ENCODE results near the gene ARSK.

Gene ARSK, protein sequence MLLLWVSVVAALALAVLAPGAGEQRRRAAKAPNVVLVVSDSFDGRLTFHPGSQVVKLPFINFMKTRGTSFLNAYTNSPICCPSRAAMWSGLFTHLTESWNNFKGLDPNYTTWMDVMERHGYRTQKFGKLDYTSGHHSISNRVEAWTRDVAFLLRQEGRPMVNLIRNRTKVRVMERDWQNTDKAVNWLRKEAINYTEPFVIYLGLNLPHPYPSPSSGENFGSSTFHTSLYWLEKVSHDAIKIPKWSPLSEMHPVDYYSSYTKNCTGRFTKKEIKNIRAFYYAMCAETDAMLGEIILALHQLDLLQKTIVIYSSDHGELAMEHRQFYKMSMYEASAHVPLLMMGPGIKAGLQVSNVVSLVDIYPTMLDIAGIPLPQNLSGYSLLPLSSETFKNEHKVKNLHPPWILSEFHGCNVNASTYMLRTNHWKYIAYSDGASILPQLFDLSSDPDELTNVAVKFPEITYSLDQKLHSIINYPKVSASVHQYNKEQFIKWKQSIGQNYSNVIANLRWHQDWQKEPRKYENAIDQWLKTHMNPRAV

DNA sequence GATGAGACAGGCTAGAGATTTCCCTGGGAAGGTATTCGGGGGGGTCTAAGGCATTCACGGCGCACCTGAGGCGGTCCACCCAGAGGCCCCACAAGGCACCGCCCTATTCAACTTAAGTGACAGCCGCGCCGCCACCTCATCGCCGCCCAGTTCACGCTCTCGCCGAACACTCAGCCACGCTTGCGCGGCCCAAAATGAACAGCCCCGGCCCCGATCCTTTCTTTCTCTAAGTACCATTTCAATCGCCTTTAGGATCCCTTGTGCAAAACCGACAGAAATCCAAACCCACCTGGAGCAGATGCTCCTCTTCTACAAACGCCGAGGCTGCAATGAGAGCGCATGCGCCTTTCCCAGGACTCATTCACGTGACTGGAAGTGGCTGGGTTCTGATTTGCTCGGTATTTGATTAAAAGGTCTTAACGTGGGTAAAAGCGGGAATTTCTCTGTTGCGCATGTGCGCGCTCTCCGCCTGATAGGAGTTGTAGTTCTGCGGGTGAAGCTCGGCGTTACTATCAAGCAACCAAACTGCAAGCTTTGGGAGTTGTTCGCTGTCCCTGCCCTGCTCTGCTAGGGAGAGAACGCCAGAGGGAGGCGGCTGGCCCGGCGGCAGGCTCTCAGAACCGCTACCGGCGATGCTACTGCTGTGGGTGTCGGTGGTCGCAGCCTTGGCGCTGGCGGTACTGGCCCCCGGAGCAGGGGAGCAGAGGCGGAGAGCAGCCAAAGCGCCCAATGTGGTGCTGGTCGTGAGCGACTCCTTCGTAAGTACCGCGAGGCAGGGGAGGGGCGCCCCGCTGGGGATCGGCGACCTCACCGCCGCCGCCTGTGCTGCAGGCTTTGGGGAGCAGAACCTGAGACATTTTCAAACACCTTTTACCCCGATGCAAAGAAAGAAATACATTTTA, at the start of gene ARSK, which contains the start of gene SKIC3:
ARSK (plus strand) TSS at position 455 of the 902 bp plus-strand sequence; CDS start at position 633, 178 bp downstream.
SKIC3 (minus strand) TSS at position 331 of the 902 bp plus-strand sequence. CDS start 7,827 bp downstream, outside the sequence.
- DNase-seq (ENCODE audit: low spot score): peak; percentile 98

DNA sequence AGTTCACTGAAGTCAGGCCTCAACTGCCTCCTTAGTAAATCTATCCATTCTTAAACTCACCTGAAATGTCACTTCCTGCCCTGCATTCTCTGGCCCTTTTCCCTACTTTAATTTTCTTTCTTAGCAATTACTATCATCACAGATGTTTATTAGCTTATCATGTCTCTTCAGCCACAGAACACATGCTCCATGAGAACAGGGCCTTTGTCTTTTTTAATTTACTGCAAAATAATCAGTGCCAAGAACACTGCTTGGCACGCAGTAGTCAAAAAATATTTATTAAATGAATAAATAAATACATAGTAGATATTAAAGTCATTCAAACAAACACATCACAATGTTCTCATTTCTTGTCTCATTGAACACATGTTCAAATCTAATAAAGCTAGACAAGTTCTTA, 46.4 kb upstream of the ARSK start:
- no peak for DNase-seq (ENCODE audit: low spot score)

DNA sequence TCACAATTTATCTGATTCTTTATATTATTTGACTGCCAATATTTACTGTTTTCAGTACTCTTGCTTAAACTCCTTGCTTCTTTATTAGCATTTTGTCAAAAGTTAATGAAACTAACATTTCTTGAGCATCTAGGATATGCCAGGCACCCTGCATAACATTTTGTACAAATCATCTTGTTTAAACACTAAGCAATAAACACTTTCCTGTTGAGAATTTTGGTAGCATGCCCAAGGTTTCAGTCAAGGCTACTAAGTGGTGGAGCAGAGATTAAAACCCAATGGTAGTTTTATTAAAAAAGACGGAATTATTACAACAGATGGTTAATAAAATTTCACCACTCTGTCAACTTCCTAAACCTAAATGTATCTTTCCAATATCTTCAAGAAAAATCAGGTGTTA, 43.3 kb upstream of the ARSK start:
- no peak for DNase-seq (ENCODE audit: low spot score)

DNA sequence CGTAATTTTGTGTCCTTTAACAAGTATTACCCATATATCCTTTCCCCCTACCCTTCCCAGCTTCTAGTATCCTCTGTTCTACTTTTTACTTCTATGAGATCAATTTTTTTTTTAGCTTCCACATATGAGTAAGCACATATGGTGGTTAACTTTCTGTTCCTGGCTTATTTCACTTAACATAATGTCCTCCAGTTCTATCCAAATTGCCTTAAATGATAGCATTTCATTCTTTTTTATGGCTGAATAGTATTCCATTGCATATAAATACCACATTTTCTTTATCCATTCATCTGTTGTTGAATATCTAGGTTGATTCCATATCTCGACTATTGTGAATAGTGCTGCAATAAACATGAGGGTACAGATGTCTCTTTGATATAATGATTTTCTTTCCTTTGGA, 36.5 kb upstream of the ARSK start:
- no peak for DNase-seq (ENCODE audit: low spot score)

DNA sequence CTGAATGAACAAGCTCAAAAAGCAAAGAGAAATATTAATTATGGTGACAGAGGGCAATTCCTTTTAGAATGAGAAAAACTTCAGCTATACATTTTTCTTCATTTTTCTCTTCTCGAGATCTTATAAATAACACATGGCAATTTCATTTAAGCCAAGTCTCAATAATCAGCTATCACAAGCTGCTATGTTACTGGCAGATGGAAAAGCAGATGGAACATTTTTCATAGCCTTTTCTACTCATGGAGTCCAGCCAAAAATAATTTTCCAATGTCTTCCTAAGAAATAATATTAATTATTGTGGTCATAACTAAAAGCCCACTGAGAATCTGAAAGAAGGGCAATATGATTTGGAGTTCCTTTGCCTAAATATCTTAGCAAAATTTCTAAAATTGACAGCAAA, 35.8 kb upstream of the ARSK start:
- no peak for DNase-seq (ENCODE audit: low spot score)

DNA sequence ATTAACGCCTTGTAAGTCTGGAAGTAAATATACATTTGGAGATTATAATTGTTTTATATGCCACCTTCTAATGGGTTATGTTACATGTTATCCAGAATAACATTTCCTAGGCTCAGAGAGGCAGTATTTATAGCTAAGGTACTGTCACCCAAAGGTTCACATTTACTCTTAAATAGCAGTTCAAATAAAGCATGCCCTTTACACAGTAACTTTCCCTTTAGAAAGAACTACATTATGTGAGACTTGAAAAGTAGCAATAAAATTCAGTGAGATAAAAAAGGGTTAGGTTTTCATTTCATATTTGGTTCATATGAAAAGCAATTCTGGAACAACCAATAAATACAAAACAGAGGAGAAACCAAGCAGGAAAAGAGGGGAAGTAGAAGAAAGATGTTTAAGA, 35.2 kb upstream of the ARSK start:
- no peak for DNase-seq (ENCODE audit: low spot score)

DNA sequence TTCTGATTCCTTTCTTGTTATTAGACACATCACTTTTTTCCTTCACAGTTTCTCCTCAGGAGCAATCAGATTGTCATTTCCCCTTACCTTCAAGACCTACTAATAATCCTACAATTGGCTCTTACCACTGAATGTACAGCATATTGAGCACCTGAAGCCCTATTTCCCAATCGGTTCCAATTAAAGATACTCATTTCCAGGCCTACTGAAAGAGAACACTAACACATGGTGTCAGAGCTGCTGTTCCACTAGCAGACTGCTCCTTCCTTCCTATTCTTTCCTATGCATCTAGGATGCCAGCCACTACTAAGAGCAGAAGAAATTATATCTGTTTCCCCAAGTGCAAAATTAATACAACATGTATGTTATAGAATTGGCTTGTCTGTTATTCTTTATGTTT, 34.7 kb upstream of the ARSK start:
- no peak for DNase-seq (ENCODE audit: low spot score)

DNA sequence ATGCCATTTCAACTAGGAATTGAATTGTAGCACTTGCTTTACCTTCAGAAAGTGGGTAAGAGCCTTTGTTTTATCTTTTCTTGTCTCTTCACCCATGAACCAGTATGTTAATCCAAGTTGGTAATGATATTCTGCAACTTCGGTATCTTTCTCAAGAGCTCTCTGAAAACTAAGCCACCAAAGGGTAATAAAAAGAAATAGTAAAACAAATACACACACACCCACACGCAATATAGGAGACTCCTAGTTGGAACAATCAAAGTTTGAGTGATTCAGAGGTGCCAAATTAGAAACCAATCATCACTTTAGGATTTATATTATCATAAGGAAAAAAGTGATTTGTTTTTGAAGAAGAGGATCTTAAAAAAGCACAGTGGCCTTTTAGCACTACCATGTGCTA, 30.5 kb upstream of the ARSK start:
- DNase-seq (ENCODE audit: low spot score): no peak

DNA sequence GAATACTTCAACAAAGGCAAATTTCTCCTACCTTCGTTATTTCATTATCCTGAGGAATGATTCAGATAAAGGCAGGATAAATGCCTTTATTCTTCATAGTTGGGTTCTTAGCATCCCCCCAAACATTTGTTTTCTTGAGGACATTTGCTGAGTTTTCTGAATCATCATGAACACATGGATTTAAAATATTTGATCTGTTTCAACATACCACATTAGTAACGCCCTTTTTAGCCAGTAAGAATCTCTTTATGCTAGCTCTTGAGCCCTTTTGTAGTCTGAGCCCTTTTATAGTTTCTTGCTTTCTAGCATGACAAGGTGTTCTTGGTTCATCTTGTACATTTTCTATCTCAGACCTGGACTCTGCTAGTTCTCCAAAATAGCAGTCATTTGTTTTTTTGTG, 28.0 kb upstream of the ARSK start:
- DNase-seq (ENCODE audit: low spot score): no peak

DNA sequence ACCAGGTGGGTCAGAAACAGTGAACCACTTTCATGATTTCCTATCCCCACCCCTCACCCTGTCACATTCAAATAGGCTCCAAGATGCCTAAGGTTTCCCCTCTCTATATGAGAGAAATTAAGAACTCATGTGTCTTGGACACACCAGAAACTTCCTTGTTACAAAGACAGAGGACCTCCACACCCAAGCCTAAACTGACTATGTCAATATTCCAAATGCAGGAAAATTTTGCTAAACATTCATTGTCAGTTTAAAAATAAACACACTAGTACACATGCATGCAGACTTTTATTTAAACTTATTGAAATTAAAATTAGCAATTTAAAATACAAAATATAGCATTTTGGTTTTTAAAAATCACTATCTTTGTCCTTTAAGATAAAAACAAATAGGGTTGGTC, 26.3 kb upstream of the ARSK start:
- no peak for DNase-seq (ENCODE audit: low spot score)

DNA sequence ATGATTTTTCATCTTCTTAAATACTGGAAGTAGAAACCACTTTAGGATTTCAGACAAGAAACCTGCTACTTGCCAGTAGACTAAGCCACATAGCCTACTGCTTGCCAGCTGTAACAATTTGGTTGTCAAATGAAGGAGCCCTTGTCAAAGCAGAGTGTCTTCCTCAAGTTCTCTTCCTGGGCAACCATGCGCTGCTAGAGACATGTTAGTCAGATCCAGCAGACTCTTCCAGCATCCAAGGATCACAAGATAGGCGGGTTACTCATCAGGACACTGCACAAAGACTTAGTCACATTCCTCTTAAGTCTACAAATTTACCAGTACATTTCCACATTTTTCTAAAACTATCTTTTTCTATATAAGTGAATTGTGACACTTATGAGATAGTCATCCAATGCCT, 24.5 kb upstream of the ARSK start:
- peak; percentile 73 for DNase-seq (ENCODE audit: low spot score)

DNA sequence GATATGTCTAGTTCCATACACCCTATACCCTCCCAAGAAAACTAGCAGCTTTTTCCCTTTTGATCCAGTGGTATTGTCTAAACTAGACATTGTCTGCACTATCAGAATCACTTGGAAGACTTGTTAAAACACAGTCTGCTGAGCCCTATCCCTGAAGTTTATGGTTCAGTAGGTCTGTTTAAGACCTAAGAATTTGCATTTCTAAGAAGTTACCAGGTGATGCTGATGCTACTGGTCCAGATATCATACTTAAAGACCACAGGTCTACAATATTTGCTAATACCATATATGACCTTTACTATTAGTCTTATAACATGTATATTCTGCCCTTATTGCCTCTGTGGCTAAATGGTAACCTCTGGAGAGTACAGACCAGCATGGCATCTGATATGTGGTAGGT, 23.4 kb upstream of the ARSK start:
- no peak for DNase-seq (ENCODE audit: low spot score)

DNA sequence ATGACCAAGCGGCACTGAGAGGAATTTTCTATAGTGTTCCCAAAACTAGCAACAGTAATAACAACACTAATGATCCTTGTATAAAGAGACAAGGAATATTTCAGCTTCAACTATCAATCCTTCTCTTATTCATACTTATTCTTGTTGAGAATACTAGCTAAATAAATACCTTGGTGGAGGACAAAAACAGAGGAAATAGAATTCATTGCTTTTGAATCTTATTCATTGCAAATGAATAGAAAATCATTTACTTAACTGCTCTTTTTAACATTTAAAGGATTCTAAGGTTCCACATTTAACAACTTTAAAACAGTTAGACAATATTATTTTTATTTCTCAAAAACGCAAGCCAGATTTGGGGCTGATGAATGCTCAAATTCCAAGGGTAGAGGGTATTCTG, 22.5 kb upstream of the ARSK start:
- no peak for DNase-seq (ENCODE audit: low spot score)

DNA sequence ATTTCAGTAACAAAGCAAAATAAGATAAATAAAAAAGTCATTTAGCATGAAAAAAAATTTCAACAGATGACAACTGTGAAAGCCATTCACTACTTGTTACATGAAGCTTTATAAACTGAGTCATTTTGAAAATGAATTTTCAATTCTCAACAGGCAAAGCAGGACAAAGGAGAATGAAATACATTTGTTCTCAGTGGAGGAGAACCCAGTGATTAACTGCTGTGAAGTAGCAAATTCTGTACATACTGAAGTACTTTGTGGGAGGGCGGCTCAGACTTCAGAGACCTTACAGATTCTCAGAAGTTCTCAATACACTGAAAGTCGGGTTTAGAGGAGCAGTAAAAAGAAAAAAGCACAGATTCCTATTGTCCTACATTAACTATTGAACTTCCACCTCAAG, 21.8 kb upstream of the ARSK start:
- no peak for DNase-seq (ENCODE audit: low spot score)

DNA sequence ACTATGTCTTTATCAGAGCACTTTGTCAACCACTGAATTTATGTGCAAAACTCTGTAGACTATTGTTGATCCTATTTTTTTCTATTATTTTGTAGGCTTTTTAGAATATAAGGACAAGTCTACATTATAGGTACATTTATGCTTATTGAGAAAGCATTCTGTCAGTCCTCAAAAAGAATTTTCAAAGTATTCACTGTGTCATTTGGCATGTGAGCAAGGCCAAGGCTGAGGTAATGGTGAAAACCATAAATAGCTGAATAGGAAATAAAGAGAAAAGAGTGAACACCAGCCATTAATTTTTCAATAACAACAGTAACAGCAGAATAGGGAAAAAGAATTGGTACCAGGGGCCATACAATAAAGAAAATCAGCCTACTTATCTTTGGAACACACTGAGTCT, 21.1 kb upstream of the ARSK start:
- DNase-seq (ENCODE audit: low spot score): no peak

DNA sequence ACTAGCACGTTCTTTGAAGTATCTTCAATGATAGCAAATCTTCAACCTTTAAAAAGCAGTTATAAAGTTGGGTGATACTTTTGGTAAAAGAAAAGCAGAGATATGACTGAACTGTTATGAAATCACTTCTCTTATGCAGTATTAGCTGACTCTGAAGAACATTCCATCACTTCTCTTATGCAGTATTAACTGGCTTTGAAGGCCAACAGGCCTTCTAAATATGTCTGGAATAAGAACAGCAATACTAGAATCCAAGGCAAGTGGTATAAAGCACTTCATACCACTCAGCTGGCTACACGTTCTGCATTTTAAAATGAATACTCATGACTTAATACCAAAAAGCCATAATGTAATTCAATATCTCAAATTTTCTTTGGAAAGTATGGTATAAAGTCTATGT, 17.4 kb upstream of the ARSK start:
- DNase-seq (ENCODE audit: low spot score): no peak

DNA sequence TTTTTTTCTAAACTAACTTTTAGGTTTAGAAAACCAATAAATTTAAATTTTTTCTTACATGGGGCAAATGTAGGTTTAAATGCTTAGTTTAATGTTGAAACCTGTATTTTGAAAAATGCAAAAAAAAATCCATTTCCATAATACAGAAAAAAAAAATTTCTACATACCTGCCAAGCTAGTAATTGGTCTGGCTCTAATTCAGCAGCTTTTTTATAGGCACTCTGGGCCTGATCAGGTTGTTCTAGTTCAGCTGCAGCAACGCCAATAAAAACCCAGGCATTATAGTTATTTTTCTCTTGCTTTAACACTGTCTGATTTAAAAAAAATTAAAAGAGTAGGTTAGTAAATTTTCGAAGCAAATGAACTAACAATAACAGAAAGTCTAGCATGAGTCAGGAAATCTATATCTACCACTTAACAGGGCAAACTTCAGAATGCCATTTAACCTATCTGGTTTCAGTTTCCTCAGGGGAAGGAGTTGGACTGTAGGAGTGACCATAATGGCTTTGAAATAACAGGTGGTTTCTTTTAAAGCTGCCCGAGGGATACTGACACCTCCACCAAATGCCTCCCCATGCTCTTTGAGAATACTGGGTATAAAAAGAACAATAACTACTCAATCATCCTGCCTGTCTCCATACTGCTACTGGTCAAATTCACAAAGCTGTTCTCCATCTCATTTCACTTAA, 11.7 kb upstream of the ARSK start:
- DNase-seq (ENCODE audit: low spot score): no peak

DNA sequence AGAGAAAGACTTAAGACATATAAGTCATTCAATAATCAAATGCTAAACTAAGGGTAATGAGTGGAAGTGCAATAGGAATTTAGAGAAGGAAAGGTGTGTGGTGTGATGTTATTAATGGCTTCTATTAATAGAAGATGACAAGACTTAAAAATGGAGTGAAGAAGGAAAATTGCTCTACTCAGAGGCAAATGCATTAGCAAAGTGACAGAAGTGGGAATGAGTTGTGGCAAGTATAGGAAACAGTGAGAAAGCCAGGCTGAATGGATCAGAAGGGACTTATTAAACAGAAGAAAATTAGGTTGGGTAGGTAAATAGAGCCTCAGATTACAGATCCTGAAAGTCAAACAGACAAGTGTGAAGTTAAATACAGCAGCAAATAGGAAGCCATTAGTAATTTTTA, 5.9 kb upstream of the ARSK start:
- no peak for DNase-seq (ENCODE audit: low spot score)

DNA sequence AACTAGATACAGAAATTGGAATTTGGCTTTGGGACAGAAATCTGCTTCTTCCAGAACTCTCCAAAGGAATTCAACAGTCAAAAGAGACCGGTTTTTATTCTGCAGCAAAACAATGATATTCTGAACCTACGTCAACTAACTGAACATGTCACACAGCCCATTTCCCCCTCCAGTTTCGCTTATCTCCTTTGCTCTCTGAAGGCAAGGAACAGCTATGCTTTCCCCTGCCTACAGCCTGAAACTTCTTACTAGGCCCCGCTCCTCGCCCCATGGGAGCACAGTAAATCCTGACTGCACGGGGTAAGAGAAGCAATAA, 612 bp upstream of the ARSK start:
- no peak for DNase-seq (ENCODE audit: low spot score)

DNA sequence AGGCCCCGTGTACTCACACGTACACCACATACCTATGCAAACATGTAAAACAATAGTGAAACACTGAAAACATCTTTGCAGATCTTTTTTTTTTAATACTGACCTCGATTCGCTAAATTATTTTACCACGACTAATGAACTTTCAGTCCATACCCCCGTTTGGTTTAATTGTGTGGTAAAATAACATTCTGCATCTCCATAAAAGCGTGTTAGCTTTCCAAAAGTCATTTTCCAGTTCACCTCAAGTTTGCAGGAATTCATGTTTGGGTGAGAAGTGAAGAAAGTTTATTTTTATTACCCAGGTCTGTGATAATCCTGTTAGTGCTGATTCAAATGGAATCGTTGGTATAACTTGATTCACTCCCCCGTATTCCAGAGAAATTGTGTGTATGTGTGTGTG, 652 bp downstream of the ARSK start:
- DNase-seq (ENCODE audit: low spot score): no peak

DNA sequence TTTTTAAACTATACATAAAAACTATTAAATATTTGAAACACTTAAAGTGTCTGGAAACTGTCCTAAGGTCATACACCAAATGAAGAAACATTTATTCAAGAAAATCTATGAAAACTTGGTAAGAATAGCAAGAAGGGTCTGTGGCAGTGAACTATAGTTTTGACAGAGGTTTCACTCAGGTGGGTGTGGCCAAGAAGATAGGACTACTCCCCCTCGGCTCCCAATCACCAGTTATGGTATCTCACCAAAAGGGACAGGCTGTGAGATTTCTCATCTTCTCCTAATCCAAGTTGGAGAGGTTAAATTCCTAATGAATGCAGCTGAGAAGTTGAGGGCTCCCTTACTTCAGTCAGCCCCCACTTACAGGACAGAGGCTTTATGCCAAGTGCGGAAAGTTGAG, 2.9 kb downstream of the ARSK start:
- DNase-seq (ENCODE audit: low spot score): no peak

DNA sequence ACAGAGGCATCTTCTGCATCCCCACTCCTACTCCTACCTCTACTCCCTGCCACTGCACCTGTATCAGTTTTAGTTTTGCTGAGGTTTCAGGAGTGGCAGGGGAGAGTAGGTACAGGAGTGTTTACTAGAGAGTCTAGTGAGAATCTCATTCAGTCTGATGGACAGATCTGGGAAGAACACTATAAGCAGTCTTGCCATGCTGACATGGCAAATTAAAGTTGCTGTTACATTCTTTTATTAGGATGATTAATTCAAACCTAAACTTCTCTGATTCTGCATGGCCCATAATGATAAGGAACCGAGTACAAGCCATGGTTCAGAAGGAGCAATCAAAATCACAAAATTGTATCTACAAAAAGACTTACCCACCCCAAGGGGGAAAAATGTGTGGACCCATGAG, 7.4 kb downstream of the ARSK start:
- DNase-seq (ENCODE audit: low spot score): no peak

DNA sequence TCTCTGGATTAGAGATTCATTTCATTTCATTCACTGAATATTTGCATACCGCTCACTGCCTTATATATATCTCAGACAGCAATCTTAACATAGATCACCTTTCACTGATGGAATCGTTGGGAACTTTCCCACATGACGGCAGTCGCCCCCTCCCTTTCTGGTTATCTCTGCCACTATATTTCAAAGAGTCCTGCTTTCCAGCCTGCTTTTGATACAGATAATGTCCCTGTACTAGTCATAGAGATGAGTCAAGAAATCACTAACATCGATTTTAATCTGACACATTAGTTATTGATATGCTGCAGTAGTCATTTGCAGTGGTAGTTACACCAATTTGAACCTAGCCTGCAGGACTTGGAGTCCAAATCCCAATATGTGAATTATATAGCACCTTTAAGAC, 8.5 kb downstream of the ARSK start:
- no peak for DNase-seq (ENCODE audit: low spot score)

Measured in AG08395 (cell line).